Activated B cell treated with CpG ODN at 0.5 μM for 24 hours (primary cell): ENCODE results near the gene IGFL1. TPM values are rescaled to one million over a fixed set of nuclear protein-coding genes. Genes with fewer than 3 reads are reported as not detected.
"Not testable (repeated sequence)": the region's sequence is repeated elsewhere in the genome, so short reads cannot be mapped to it uniquely, and the experiment has no call there.

Experiments used
- ATAC-seq: fragments of 200-7000 bp; cut with Tn5 transposase; one replicate; pipeline ENCODE4 v1.10.0; 2021; ENCODE audit warnings: low read depth, mild to moderate bottlenecking, moderate library complexity
- CTCF ChIA-PET: fragments of 350-600 bp; sonication (Branson Sonifier 250); formaldehyde crosslinking; loops from one replicate; lab custom pipeline; 2021; ENCODE audit warnings: antibody characterized with exemption; lab: Charles Lee
- POLR2A ChIA-PET: fragments of 350-600 bp; sonication (Branson Sonifier 250); formaldehyde crosslinking; loops from one replicate; lab custom pipeline; 2021; ENCODE audit warnings: antibody characterized with exemption; lab: Charles Lee
- DNase-seq: peaks from one replicate; pipeline ENCODE4 v3.0.0; 2022
- H3K27ac Mint-ChIP-seq: one replicate; pipeline ENCODE4 v1.8.0; 2020; ENCODE audit warnings: mixed read lengths
- H3K27me3 Mint-ChIP-seq: one replicate; pipeline ENCODE4 v1.8.0; 2021; ENCODE audit warnings: mixed read lengths
- H3K36me3 Mint-ChIP-seq: one replicate; pipeline ENCODE4 v1.8.0; 2021; ENCODE audit warnings: low read depth, mixed read lengths
- H3K4me1 Mint-ChIP-seq: one replicate; pipeline ENCODE4 v1.8.0; 2021; ENCODE audit warnings: mixed read lengths
- H3K4me3 Mint-ChIP-seq: one replicate; pipeline ENCODE4 v1.8.0; 2020; ENCODE audit warnings: mild to moderate bottlenecking, mixed read lengths
- H3K9me3 Mint-ChIP-seq: one replicate; pipeline ENCODE4 v1.8.0; 2020; ENCODE audit warnings: mixed read lengths
- CTCF ChIP-seq: fragments of 200-600 bp; IDR thresholded peaks from one replicate; pipeline ENCODE4 v1.8.0; 2022; ENCODE audit warnings: antibody characterized with exemption, mild to moderate bottlenecking
- intact Hi-C: fragments of 100-400 bp; cut with micrococcal nuclease; formaldehyde crosslinking; loops from one replicate; pipeline ENCODE4 v1.15.1; 2024
- total RNA-seq: library from RNA; stranded (reverse); gene quantifications from 2 replicates; pipeline ENCODE4 v1.2.3, GENCODE V29; 2022

Gene IGFL1
- total RNA-seq, 1 donor from 2014 or later = not detected

GRCh38 chr19:46239193-46240024, 9.9 kb downstream of the IGFL1 start:
- TF ChIP-seq CTCF = no peak
- no peak overlapping the region for H3K27ac Mint-ChIP-seq
- CTCF ChIA-PET = no interaction called here
- ATAC-seq (no peak), DNase-seq (no peak)
- H3K4me1 Mint-ChIP-seq = no peaks in the 10 kb centered on the region
- POLR2A ChIA-PET = no interaction called here
- intact Hi-C loops = no loop called here
- peaks cover 44% of the 10 kb centered on the region for H3K27me3 Mint-ChIP-seq
- H3K4me3 Mint-ChIP-seq = no peak overlapping the region
- no peaks in the 10 kb centered on the region for H3K36me3 Mint-ChIP-seq
- H3K9me3 Mint-ChIP-seq = peaks cover 3% of the 10 kb centered on the region

DNA sequence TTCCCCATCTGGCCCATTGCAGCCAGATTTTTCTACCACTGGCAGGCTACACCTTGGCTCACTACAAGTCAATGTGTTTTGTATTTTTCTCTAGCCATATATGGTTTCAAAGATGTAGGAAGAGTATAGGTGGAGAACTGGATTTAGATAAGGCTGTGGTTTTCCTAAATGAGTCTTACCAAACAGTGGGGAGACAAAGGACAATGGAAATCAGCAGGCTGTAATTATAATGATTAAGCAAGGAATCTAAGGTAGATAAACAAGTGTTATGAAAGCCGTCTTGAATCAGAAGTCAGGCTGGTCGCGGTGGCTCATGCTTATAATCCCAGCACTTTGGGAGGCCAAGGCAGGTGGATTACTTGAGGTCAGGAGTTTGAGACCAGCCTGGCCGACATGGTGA, 11.2 kb downstream of the IGFL1 start:
- H3K27me3 Mint-ChIP-seq = peaks cover 42% of the 10 kb centered on the region
- ChIA-PET CTCF (interaction anchor here (0.7 kb wide), 1 partner anchor 32 kb away, joined by 3 read pairs; no protein-coding TSS in a partner anchor), POLR2A (no interaction called here)
- peaks cover 3% of the 10 kb centered on the region for H3K9me3 Mint-ChIP-seq
- no peak for DNase-seq
- intact Hi-C loops = no loop called here
- no peaks in the 10 kb centered on the region for H3K4me1 Mint-ChIP-seq
- no peak overlapping the region for H3K27ac Mint-ChIP-seq
- no peaks in the 10 kb centered on the region for H3K36me3 Mint-ChIP-seq
- ATAC-seq = no peak
- no peak for TF ChIP-seq CTCF
- no peak overlapping the region for H3K4me3 Mint-ChIP-seq

- peaks cover 43% of the 10 kb centered on the region for H3K27me3 Mint-ChIP-seq
- POLR2A ChIA-PET = no interaction called here
- intact Hi-C loops = no loop called here
- H3K27ac Mint-ChIP-seq = no peak overlapping the region
- ATAC-seq = no peak
- CTCF ChIA-PET = interaction anchor here (0.5 to 0.9 kb wide), 2 partner anchors 12 to 368 kb away, joined by 3 read pairs; partner anchors contain the start of gene IGFL1
- no peaks in the 10 kb centered on the region for H3K9me3 Mint-ChIP-seq
- no peak for TF ChIP-seq CTCF
- no peaks in the 10 kb centered on the region for H3K36me3 Mint-ChIP-seq
- no peak for DNase-seq
- no peaks in the 10 kb centered on the region for H3K4me1 Mint-ChIP-seq
- H3K4me3 Mint-ChIP-seq = no peak overlapping the region
Observed at GRCh38 chr19:46241626-46242025, 12.1 kb downstream of the IGFL1 start.

- ATAC-seq, DNase-seq, H3K4me3 Mint-ChIP-seq, POLR2A ChIA-PET, H3K9me3 Mint-ChIP-seq, H3K36me3 Mint-ChIP-seq, H3K4me1 Mint-ChIP-seq, H3K27ac Mint-ChIP-seq, CTCF ChIA-PET, intact Hi-C loops: not testable (repeated sequence)
- H3K27me3 Mint-ChIP-seq = peaks cover 42% of the 10 kb centered on the region
Observed at GRCh38 chr19:46243081-46243654, 13.6 kb downstream of the IGFL1 start.

DNA sequence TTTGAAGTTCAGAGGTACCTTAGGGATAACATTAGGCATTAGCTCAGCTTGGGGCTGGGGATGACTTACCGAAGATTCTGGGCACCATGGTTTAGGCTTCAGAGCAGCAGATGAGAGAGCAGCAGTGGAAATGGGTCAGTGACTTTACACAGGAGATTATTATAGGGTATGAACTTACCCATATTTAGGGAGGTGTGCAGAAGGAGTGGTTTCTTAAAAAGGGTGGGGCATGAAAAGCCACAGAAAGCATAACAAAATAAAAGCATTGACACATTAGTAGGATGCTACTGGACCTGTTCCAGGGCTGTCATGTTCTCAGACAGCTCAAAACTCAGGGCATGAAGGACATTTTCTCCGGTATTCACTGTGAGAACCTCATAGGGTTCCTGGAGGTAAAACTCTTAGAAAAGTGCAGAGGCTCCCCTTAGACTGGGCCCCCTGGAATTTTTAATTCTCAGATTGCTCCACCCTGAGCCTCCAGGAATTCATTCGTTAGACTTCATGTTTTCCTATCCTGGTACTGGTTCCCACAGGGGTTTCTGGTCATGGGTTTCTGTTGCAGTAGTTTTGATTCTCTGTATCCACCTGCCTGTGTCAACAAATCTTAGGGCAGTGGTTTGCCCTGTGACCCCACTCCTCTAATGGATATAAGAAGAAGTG, 20.7 kb downstream of the IGFL1 start:
- DNase-seq (no peak), ATAC-seq (no peak)
- Mint-ChIP-seq H3K9me3 (no peaks in the 10 kb centered on the region), H3K27me3 (peaks cover 34% of the 10 kb centered on the region), H3K27ac (no peak overlapping the region), H3K4me1 (no peaks in the 10 kb centered on the region), H3K4me3 (no peak overlapping the region), H3K36me3 (no peaks in the 10 kb centered on the region)
- intact Hi-C loops = no loop called here
- no peak for TF ChIP-seq CTCF
- CTCF ChIA-PET = no interaction called here
- POLR2A ChIA-PET = interaction anchor here (0.8 kb wide), 1 partner anchor 99 kb away, joined by 3 read pairs; no protein-coding TSS in a partner anchor
